Bronchial epithelial cell (primary cell): ENCODE data around the gene PLXNA4. TPM values are rescaled to one million over a fixed set of nuclear protein-coding genes. Genes with fewer than 3 reads are reported as not detected.

Experiments used
- DNase-seq: peaks from one replicate; pipeline ENCODE4 v3.0.0-alpha.2; 2010; ENCODE audit warnings: low read depth
- FAIRE-seq: peaks from 2 replicates; lab custom pipeline; 2011; peaks lifted over from hg19 to GRCh38; lab: Jason Lieb, UNC
- H3K27me3 ChIP-seq: 2 replicates; pipeline ENCODE4 v1.5.1; 2011; ENCODE audit warnings: low read length; ENCODE audit not compliant: control insufficient read depth, insufficient read depth
- H3K36me3 ChIP-seq: 2 replicates; pipeline ENCODE4 v1.5.1; 2011; ENCODE audit warnings: low read length; ENCODE audit not compliant: control insufficient read depth, insufficient read depth
- H3K4me3 ChIP-seq: 2 replicates; pipeline ENCODE4 v1.5.1; 2011; ENCODE audit warnings: mild to moderate bottlenecking, low read depth, low read length, control low read depth
- CTCF ChIP-seq: IDR thresholded peaks from 2 replicates; pipeline ENCODE4 v1.5.1; 2011; ENCODE audit warnings: mild to moderate bottlenecking, moderate library complexity, low read length, control low read depth, inconsistent platforms; ENCODE audit not compliant: insufficient read depth, severe bottlenecking
- total RNA-seq: library from RNA; depleted of rRNA; stranded (reverse); fragments of >200 nt; gene quantifications from 2 replicates; pipeline ENCODE4 v1.2.1, GENCODE V29; 2014

PLXNA4 gene
- total RNA-seq, 1 donor from 2014 or later: under 0.01 TPM

DNA sequence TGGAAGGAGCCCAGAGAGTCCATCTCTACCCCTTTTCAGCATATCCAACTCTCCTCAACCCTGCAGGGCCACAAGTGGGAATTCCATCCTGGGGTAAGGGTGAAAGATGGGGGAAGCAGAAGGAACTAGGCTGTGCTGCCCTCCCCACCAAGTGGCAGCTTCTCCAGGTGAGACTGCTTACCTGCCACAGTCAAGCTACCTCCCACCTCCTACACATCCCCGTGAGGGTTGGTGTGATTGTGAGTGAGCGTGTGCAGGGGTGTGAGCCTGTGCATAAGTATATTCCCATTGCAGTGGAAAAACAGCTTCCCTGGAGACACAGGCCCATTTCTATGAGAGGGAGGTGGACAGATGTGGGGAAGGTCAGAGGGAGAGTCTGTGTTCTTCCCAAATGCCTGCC is 376.6 kb downstream of the PLXNA4 start:
- no peak for TF ChIP-seq CTCF
- FAIRE-seq: peak; percentile 58
- H3K4me3 ChIP-seq: no peak overlapping the region
- no peaks in the 10 kb centered on the region for H3K27me3 ChIP-seq
- DNase-seq: no peak
- no peaks in the 10 kb centered on the region for H3K36me3 ChIP-seq

DNA sequence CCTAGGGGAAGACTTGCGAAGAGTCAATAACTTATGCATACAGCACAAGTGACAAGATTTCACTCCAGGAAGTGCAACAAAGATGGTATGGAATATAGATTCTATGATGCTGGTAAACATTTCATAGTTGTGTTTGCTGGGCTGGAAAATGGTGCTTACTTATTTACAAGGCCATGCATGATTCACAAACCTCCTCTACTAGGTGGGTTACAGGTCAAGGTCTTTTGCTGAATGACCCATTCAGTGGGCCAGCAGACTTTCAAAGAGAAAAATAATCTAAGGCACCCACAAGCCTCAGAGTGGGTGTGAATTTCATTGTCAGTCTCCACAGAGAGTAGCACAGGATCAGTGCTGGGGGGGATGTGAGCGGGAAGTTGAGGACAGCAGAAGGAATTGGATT is 378.5 kb downstream of the PLXNA4 start:
- DNase-seq (no peak), FAIRE-seq (no peak)
- Histone ChIP-seq H3K27me3 (no peaks in the 10 kb centered on the region), H3K4me3 (no peak overlapping the region), H3K36me3 (no peaks in the 10 kb centered on the region)
- no peak for TF ChIP-seq CTCF

DNA sequence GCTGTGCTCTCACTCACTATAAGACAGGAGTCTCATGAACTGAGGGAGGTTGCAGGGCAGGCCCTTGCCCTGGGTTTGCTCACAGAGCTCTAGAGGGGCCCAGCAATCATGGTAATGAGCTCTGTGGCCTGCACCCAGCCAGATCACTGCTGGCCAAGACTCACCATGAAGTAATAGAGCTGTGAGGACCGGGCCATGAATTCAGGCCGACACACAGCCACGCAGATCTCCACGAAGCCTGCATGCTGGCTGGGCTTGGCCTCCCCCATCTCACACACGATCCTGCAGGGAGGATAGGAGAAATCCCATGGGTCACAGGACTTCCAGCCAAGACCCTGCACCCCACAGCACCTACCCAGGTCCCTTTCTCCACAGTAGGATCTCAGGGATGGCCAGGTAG is 382.4 kb downstream of the PLXNA4 start:
- no peak for TF ChIP-seq CTCF
- no peak for DNase-seq
- Histone ChIP-seq H3K27me3 (no peaks in the 10 kb centered on the region), H3K4me3 (no peak overlapping the region), H3K36me3 (no peaks in the 10 kb centered on the region)
- FAIRE-seq: no peak

DNA sequence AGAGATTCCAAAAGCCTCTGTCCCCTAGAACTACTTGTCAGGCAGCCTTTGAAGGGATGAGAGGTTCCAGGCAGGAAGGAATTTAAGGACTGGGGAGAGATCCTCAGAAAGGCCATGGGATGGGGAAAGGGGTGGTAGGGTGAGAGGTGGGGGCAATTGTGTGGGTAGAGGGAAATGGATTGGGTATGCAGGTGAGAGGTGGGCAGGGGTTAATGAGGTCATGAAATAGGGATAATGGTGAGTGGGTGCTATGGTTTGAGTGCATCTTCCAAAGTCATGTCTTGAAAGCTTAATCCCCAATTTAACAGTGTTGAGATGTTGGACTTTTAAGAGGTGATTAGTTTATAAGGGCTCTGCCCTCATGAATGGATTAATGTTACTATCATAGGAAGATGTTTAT is 383.5 kb downstream of the PLXNA4 start:
- FAIRE-seq: no peak
- H3K27me3 ChIP-seq: no peaks in the 10 kb centered on the region

DNA sequence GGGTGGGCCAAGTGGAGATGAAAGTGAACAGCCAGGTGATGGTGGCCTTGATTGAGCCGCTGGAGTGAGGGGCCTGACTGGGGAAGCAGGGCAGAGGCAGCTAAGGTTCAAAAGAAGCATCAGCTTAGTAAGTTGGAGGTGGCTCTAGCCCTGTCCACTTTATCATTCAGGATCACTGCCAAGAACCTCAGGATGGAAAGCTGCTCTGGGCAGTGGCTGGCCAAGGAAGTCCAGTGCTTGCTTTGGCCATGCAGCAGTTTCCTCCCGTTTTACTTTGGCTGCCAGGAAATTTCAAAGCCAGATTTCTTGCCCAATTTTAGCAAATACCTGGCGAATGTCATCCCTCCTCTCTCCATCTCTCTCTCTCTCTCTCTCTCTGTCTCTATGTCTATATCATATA is 384.9 kb downstream of the PLXNA4 start:
- FAIRE-seq: no peak
- Histone ChIP-seq H3K27me3 (no peaks in the 10 kb centered on the region), H3K4me3 (no peak overlapping the region), H3K36me3 (no peaks in the 10 kb centered on the region)
- no peak for TF ChIP-seq CTCF
- no peak for DNase-seq

More for the DNA sequence above, 383.5 kb downstream of the PLXNA4 start:
- TF ChIP-seq CTCF: no peak
- no peaks in the 10 kb centered on the region for H3K36me3 ChIP-seq
- no peak overlapping the region for H3K4me3 ChIP-seq
- no peak for DNase-seq

- TF ChIP-seq CTCF: no peak
- Histone ChIP-seq H3K27me3 (no peaks in the 10 kb centered on the region), H3K4me3 (no peak overlapping the region), H3K36me3 (no peaks in the 10 kb centered on the region)
- no peak for FAIRE-seq
- no peak for DNase-seq
Observed at GRCh38 chr7:132190683-132191082, 385.6 kb downstream of the PLXNA4 start.
